ENCODE results near the gene TMEM183A.

DNA sequence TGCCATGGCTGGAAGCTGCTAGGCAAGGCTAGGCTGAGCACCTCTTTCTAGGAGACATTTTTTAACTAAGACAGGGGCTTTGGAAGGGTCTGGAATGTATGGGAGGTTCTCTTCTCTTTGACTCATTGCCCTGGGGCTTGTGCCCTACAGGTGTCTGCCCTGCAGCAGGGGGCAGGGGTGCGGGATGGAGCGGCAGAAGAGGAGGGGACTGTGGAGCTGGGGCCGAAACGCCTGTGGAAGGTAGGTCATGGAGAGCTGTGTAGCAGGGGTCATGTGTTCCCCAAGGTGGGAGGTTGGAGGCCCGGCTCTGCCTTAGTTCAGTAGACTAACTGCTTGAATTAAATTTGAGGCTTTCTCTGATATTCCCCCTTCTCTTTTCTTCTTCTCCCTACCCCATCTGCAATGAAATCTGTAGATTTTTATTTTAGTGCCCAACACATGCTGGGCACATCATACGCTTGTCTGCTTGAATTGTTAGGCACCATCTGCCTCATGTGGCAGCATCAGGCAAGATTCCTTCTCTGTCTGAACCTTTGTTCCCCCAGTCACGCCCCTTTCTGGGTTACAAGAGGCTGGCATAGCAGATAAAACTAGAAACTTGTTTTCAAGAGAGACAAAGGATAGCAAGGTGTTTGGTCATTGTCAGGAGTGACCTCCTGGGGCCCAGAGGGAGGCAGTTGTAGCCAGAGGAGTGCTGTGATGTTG lies 37.5 kb downstream of the TMEM183A start:
- no peak for TF ChIP-seq POLR2A (IDR thresholded peaks at IDR 0.05; ENCODE audit: low read length)
- TF ChIP-seq GATA1 (IDR thresholded peaks at IDR 0.05; ENCODE audit: low read depth, low read length), result no peak

Measured in erythroblast (primary cell).